Renal cortex interstitium (tissue), 11 donors: ENCODE measurements around the gene CRMP1. TPM values are rescaled to one million over a fixed set of nuclear protein-coding genes. Genes with fewer than 3 reads are reported as not detected.

ENCODE experiments used
- DNase-seq, 11 donors: peaks; one replicate each; pipeline ENCODE4 v3.0.0-alpha.2; 2013; ENCODE audit warnings: low read depth in 9 of 11, low spot score in 4 of 11; ENCODE audit errors: extremely low read depth in 1 of 11
- polyA plus RNA-seq, 3 donors: library from polyadenylated mRNA; unstranded; fragments of 120-200 nt; gene quantifications; one replicate each; pipeline ENCODE4 v1.2.1, GENCODE V29; 2013; ENCODE audit not compliant: insufficient read length in 3 of 3

Gene CRMP1
- polyA plus RNA-seq, 3 donors, result 51.0 to 59.1 (median 52.3) TPM

GRCh38 chr4:5894266-5894665 lies 1.4 kb upstream of the CRMP1 start:
- no peak for DNase-seq

- no peak for DNase-seq
Measured at GRCh38 chr4:5893591-5893990, 705 bp upstream of the CRMP1 start.

- DNase-seq, result no peak
Measured at GRCh38 chr4:5892323-5893003, 423 bp downstream of the CRMP1 start.

- DNase-seq, result no peak
Measured at GRCh38 chr4:5891563-5892322, 1.1 kb downstream of the CRMP1 start.

GRCh38 chr4:5890063-5890727 lies 2.7 kb downstream of the CRMP1 start:
- peak in 2 of 11 donors; percentile 52 to 57 for DNase-seq

- no peak for DNase-seq
Measured at GRCh38 chr4:5889002-5889696, 3.7 kb downstream of the CRMP1 start.

GRCh38 chr4:5888222-5889001 lies 4.5 kb downstream of the CRMP1 start:
- DNase-seq, result no peak

- no peak for DNase-seq
Measured at GRCh38 chr4:5887361-5888221, 5.3 kb downstream of the CRMP1 start.

- no peak for DNase-seq
Measured at GRCh38 chr4:5887011-5887360, 5.9 kb downstream of the CRMP1 start.

GRCh38 chr4:5885733-5886132 lies 7.2 kb downstream of the CRMP1 start:
- no peak for DNase-seq

GRCh38 chr4:5884796-5885195 lies 8.1 kb downstream of the CRMP1 start:
- DNase-seq, result no peak

- no peak for DNase-seq
Measured at GRCh38 chr4:5883916-5884315, 9.0 kb downstream of the CRMP1 start.

GRCh38 chr4:5882947-5883346 lies 9.9 kb downstream of the CRMP1 start:
- no peak for DNase-seq

GRCh38 chr4:5881340-5881739 lies 11.5 kb downstream of the CRMP1 start:
- no peak for DNase-seq

- no peak for DNase-seq
Measured at GRCh38 chr4:5878359-5878758, 14.5 kb downstream of the CRMP1 start.

- no peak for DNase-seq
Measured at GRCh38 chr4:5877392-5877791, 15.5 kb downstream of the CRMP1 start.

- DNase-seq, result no peak
Measured at GRCh38 chr4:5874811-5875449, 18.0 kb downstream of the CRMP1 start.

GRCh38 chr4:5870701-5871100 lies 22.2 kb downstream of the CRMP1 start:
- no peak for DNase-seq
